Measurements from ENCODE around the gene KRTAP10-2.
"Not testable (repeated sequence)": the region's sequence is repeated elsewhere in the genome, so short reads cannot be mapped to it uniquely, and the experiment has no call there.

The KRTAP10-2 gene

GRCh38 chr21:44581158-44581557, 29.9 kb upstream of the KRTAP10-2 start:
- DNase-seq (ENCODE audit: low read depth): no peak
- TF ChIP-seq CTCF (IDR thresholded peaks at IDR 0.05; ENCODE audit: low read depth, low read length, missing control alignments): no peak

DNA sequence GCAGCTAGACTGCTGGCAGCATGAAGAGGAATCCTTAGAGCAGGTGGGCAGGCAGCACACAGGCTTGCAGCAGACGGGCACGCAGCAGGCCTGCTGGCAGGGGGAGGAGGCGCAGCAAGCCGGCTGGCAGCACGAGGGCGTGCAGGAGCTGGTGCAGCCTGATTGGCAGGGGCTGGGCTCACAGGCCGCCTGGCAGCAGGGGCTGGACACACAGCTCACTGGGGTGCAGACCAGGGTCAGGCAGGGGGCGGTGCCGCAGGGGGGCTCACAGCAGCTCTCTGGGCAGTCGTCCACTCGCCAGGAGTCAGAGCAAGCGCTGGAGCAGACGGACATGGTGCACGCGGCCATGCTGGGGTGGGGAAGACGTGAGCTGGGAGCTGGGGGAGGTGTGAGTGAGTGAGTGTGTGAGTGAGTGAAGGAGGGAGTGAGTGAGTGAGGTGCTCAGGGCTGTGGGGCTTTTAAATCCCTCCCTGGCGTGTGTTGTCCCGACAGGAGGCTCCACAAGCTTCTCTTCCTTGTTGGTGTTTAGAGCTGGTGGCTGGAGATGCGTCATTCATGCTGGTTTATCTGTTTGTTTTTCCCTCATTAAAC, 29.0 kb upstream of the KRTAP10-2 start, which contains the start of gene KRTAP10-5:
Gene KRTAP10-5 (minus strand): TSS at position 374 of the 591 bp plus-strand sequence. CDS start 26 bp downstream, at position 348.
- not testable (repeated sequence) for H3K4me3 ChIP-seq (ENCODE audit: low read depth, low read length); DNase-seq (ENCODE audit: low read depth)

More at GRCh38 chr21:44581158-44581557, 29.9 kb upstream of the KRTAP10-2 start:
- no peak overlapping the region for H3K4me3 ChIP-seq (ENCODE audit: low read depth, low read length)

- no peak overlapping the region for H3K4me3 ChIP-seq (ENCODE audit: low read depth, low read length)
- no peak for DNase-seq (ENCODE audit: low read depth)
Measured at GRCh38 chr21:44579833-44580144, 28.5 kb upstream of the KRTAP10-2 start.

DNA sequence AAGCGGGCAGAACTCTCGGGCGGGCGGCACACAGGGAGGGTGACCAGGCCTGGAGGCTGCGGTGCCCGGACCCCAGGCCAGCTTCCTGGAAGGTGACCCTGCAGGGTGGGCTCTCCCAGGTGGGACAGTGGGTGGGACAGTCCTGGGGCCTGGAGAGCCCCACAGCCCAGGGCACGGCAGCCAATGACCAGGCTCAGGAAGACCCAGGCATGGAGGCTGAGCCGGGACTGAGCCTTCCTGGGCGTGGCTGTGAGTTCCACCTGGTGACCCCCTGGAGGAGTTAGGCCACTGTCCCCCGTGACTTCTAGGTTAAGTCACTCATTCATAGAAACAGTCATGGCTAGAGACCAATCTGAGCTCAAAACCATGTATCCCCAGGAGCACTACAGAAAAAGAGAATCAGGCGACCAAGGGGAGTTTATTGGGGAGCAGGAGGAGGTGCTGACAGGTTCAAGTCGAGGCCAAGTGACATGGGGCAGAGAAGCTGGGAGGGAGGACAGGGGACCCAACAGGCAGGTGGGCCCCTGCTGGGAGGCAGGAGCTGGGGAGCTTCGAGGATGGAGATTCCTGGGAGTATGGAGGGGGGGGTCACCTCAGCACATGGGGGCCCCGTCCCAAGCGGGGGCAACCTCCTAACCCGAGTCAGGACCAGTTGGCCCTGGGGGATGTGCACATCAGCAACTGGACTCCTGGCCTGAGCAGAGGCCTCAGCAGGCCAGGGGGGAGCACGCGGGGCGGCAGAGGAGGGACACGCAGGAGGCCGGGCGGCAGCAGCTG, 27.9 kb upstream of the KRTAP10-2 start:
- no peak overlapping the region for H3K4me3 ChIP-seq (ENCODE audit: low read depth, low read length)
- no peak for DNase-seq (ENCODE audit: low read depth)
- no peak for TF ChIP-seq CTCF (IDR thresholded peaks at IDR 0.05; ENCODE audit: low read depth, low read length, missing control alignments)

More at GRCh38 chr21:44579833-44580144, 28.5 kb upstream of the KRTAP10-2 start:
- no peak for TF ChIP-seq CTCF (IDR thresholded peaks at IDR 0.05; ENCODE audit: low read depth, low read length, missing control alignments)

DNA sequence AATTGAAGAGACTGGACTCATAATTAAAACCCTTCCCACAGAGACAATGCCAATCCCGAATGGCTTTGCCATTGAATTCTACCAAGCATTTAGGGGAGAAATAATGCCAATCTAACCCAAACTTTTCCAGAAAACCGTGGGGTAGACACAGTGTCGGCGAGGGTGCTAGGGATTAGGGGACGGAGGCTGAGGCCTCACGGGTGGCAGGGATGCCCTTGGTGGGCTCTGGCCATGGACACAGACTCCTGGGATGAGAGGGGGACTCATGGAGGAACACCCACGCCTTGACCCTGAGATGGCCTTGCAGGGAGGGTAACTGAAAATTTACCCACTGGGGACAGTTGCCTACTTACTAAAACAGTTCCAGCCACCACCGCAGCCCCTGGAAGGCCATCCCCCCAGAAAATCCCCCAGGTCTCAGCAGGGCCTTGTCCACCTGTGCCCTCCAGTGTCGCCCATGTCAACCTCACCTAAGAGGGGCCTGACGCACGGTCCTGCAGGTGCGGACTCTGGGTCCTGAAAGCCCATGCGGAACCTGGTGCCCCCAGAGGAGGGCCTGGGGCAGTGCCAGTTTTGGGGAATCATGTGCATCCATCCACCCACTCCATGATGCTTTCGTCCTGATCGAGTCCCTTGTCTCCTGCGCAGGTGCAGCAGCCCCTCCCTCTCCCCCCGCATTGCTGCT, 27.2 kb upstream of the KRTAP10-2 start:
- DNase-seq (ENCODE audit: low read depth): no peak
- TF ChIP-seq CTCF (IDR thresholded peaks at IDR 0.05; ENCODE audit: low read depth, low read length, missing control alignments): no peak

GRCh38 chr21:44576025-44576420, 24.7 kb upstream of the KRTAP10-2 start:
- no peak overlapping the region for H3K4me3 ChIP-seq (ENCODE audit: low read depth, low read length)
- no peak for DNase-seq (ENCODE audit: low read depth)
- TF ChIP-seq CTCF (IDR thresholded peaks at IDR 0.05; ENCODE audit: low read depth, low read length, missing control alignments): no peak

More for the DNA sequence above, 27.2 kb upstream of the KRTAP10-2 start:
- no peak overlapping the region for H3K4me3 ChIP-seq (ENCODE audit: low read depth, low read length)

- no peak for TF ChIP-seq CTCF (IDR thresholded peaks at IDR 0.05; ENCODE audit: low read depth, low read length, missing control alignments)
- no peak overlapping the region for H3K4me3 ChIP-seq (ENCODE audit: low read depth, low read length)
- DNase-seq (ENCODE audit: low read depth): no peak
Measured at GRCh38 chr21:44575307-44576024, 24.2 kb upstream of the KRTAP10-2 start.
